GM12878 (cell line): Measurements from ENCODE around the gene EHD4. TPM values are rescaled to one million over a fixed set of nuclear protein-coding genes. Genes with fewer than 3 reads are reported as not detected.

Experiments used
- ATAC-seq: fragments of 200-7000 bp; cut with Tn5 transposase; 3 replicates; pipeline ENCODE4 v1.9.1; 2020; ENCODE audit warnings: mild to moderate bottlenecking, moderate library complexity
- BruUV-seq: library from RNA; stranded (reverse); fragments of 400-500 nt; replicated peaks from 2 replicates; lab custom pipeline; 2021; lab: Mats Ljungman, UMichigan
- CTCF ChIA-PET: fragments of 300-600 bp; sonication (Branson Sonifier 250); formaldehyde crosslinking; extraction: SDS; loops from one replicate; lab custom pipeline; 2021; ENCODE audit warnings: inconsistent platforms; lab: Yijun Ruan, JAX
- POLR2A ChIA-PET: fragments of 350-600 bp; formaldehyde crosslinking; extraction: SDS; loops from one replicate; lab custom pipeline; 2021; ENCODE audit warnings: inconsistent platforms; lab: Charles Lee
- RAD21 ChIA-PET: fragments of 300-600 bp; sonication (Branson Sonifier 250); formaldehyde crosslinking; loops from one replicate; lab custom pipeline; 2023; ENCODE audit warnings: antibody characterized with exemption; ENCODE audit not compliant: unreplicated experiment; lab: Charles Lee
- SMC1A ChIA-PET: fragments of 300-600 bp; sonication (Branson Sonifier 250); formaldehyde crosslinking; loops from one replicate; lab custom pipeline; 2023; ENCODE audit not compliant: unreplicated experiment, uncharacterized antibody; lab: Charles Lee
- DNase-seq: peaks from one replicate; pipeline ENCODE4 v3.0.0-alpha.2; 2011; ENCODE audit warnings: low read depth, low spot score
- FAIRE-seq: peaks from 3 replicates; lab custom pipeline; 2011; peaks lifted over from hg19 to GRCh38; lab: Jason Lieb, UNC
- H2AFZ ChIP-seq: 2 replicates; pipeline ENCODE4 v1.6.0; 2011; ENCODE audit warnings: low read depth, low read length, control low read depth; ENCODE audit not compliant: control insufficient read depth
- H3K27ac ChIP-seq: 2 replicates; pipeline ENCODE4 v1.5.1; 2011; ENCODE audit warnings: control low read depth; ENCODE audit not compliant: control insufficient read depth, insufficient read depth
- H3K27me3 ChIP-seq, 2 experiments: replicated peaks in 1 of 2; 2 replicates each; pipeline versions ENCODE4 v1.6.0 to v1.6.1; 2011; ENCODE audit warnings: low read length in 1 of 2; ENCODE audit not compliant: control insufficient read depth in 2 of 2, insufficient read depth in 2 of 2
- H3K36me3 ChIP-seq, 2 experiments: 2 replicates each; pipeline ENCODE4 v1.5.1; 2011; ENCODE audit warnings: low read length in 1 of 2; ENCODE audit not compliant: control insufficient read depth in 2 of 2, insufficient read depth in 2 of 2
- H3K4me1 ChIP-seq: 2 replicates; pipeline ENCODE4 v1.6.1; 2011; ENCODE audit warnings: mild to moderate bottlenecking, low read length, moderate library complexity, mixed read lengths; ENCODE audit not compliant: control insufficient read depth, insufficient read depth
- H3K4me2 ChIP-seq: 2 replicates; pipeline ENCODE4 v1.6.0; 2011; ENCODE audit warnings: control low read depth; ENCODE audit not compliant: control insufficient read depth, insufficient read depth
- H3K4me3 ChIP-seq: fragments of 200-600 bp; sonication (generic); 2 replicates; pipeline ENCODE4 v1.5.1; 2016
- H3K79me2 ChIP-seq: 2 replicates; pipeline ENCODE4 v1.6.0; 2011; ENCODE audit warnings: low read length; ENCODE audit not compliant: control insufficient read depth, insufficient read depth
- H3K9ac ChIP-seq: 2 replicates; pipeline ENCODE4 v1.8.0; 2011; ENCODE audit warnings: low read length, control low read depth, mixed read lengths; ENCODE audit not compliant: control insufficient read depth, insufficient read depth
- H3K9me3 ChIP-seq: replicated peaks from 3 replicates; pipeline ENCODE4 v1.5.1; 2011; ENCODE audit warnings: mild to moderate bottlenecking, low read length; ENCODE audit not compliant: control insufficient read depth, insufficient read depth
- H4K20me1 ChIP-seq: 2 replicates; pipeline ENCODE4 v1.6.0; 2011; ENCODE audit not compliant: control insufficient read depth, insufficient read depth
- BCLAF1 ChIP-seq: fragments of 450-650 bp; IDR thresholded peaks from 2 replicates; pipeline ENCODE4 v1.6.1; 2017; ENCODE audit warnings: antibody characterized with exemption, mild to moderate bottlenecking, moderate library complexity
- CBFB ChIP-seq: IDR thresholded peaks from 2 replicates; pipeline ENCODE4 v1.6.1; 2016; ENCODE audit warnings: antibody characterized with exemption, low read depth
- CUX1 ChIP-seq: IDR thresholded peaks from 2 replicates; pipeline ENCODE4 v1.6.1; 2012; ENCODE audit warnings: improper control_type of control experiment, low read depth, low read length; ENCODE audit not compliant: insufficient replicate concordance
- E4F1 ChIP-seq: fragments of 450-650 bp; IDR thresholded peaks from 2 replicates; pipeline ENCODE4 v1.6.1; 2018; ENCODE audit warnings: borderline replicate concordance, mild to moderate bottlenecking; ENCODE audit not compliant: partially characterized antibody
- FOXK2 ChIP-seq: fragments of 450-650 bp; IDR thresholded peaks from 2 replicates; pipeline ENCODE4 v1.6.1; 2017; ENCODE audit warnings: mild to moderate bottlenecking, moderate library complexity
- JUNB ChIP-seq: IDR thresholded peaks from 2 replicates; pipeline ENCODE4 v1.6.1; 2016; ENCODE audit warnings: antibody characterized with exemption, mild to moderate bottlenecking
- PAX5 ChIP-seq: IDR thresholded peaks from 2 replicates; pipeline ENCODE4 v1.6.1; 2011; ENCODE audit warnings: low read depth, low read length, borderline replicate concordance
- TCF3 ChIP-seq: IDR thresholded peaks from 2 replicates; pipeline ENCODE4 v1.6.1; 2012; ENCODE audit warnings: low read depth, mild to moderate bottlenecking, low read length, borderline replicate concordance; ENCODE audit not compliant: insufficient read depth
- YBX1 ChIP-seq: fragments of 450-650 bp; IDR thresholded peaks from 2 replicates; pipeline ENCODE4 v1.6.1; 2016; ENCODE audit warnings: antibody characterized with exemption
- ZBTB4 ChIP-seq: fragments of 450-650 bp; formaldehyde crosslinking; IDR thresholded peaks from 2 replicates; pipeline ENCODE4 v1.4.0; 2022; ENCODE audit warnings: mild to moderate bottlenecking, moderate library complexity
- ZNF24 ChIP-seq: fragments of 450-650 bp; IDR thresholded peaks from 2 replicates; pipeline ENCODE4 v1.6.1; 2017; ENCODE audit warnings: antibody characterized with exemption, mild to moderate bottlenecking
- WGBS: methylation state at CpG from one replicate; pipeline ENCODE4 v1.1.6; 2016; ENCODE audit warnings: low lambda C conversion rate; ENCODE audit not compliant: insufficient replicate concordance, insufficient coverage; ENCODE audit errors: missing lambda C conversion rate; 5-methylcytosine and 5-hydroxymethylcytosine counted together
- in situ Hi-C: fragments of 300-500 bp; cut with MboI; formaldehyde crosslinking; loops from 9 replicates; pipeline ENCODE4 v1.14.3; 2018; ENCODE audit warnings: mixed read lengths
- intact Hi-C: fragments of 100-400 bp; cut with micrococcal nuclease; formaldehyde crosslinking; loops from one replicate; pipeline ENCODE4 v1.14.2; 2022; ENCODE audit not compliant: unreplicated experiment
- polyA plus RNA-seq, 11 experiments: library from polyadenylated mRNA; depleted of rRNA in 4 of 11; unstranded in 6 of 11; stranded (reverse) in 5 of 11; fragments of >200 nt; fragmentation: Nextera tagmentation in 4 of 11; fragmentation: Illumina TruSeq in 1 of 11; extraction: Ambion mirVana in 4 of 11; extraction: Trizol in 1 of 11; gene quantifications; 1 replicate in 1 of 11; 2 replicates in 10 of 11; pipeline versions ENCODE4 v1.2.1 to v1.2.3, GENCODE V29; 2011 to 2016; ENCODE audit warnings: inconsistent platforms in 2 of 11, missing spikeins in 2 of 11, low read depth in 1 of 11
- total RNA-seq, 4 experiments: library from RNA; depleted of rRNA in 3 of 4; stranded (reverse); fragments of >200 nt in 3 of 4; fragmentation: Illumina TruSeq in 1 of 4; extraction: Trizol in 1 of 4; gene quantifications; 2 replicates each; pipeline versions ENCODE4 v1.2.1 to v1.2.3, GENCODE V29; 2013 to 2021

EHD4 gene
- total and polyA plus RNA-seq, 10 of the 15 experiments (the other 5 are each of a cell fraction or from before 2014, with no cell fraction given) = 4.2 to 62.9 (median 44.7) TPM

- ChIA-PET SMC1A (no interaction called here), POLR2A (no interaction called here), RAD21 (no interaction called here), CTCF (no interaction called here)
- TF ChIP-seq E4F1 (no peak), ZBTB4 (no peak), PAX5 (no peak), CBFB (no peak), FOXK2 (no peak), TCF3 (no peak), YBX1 (no peak), CUX1 (no peak), BCLAF1 (no peak), ZNF24 (no peak), JUNB (no peak)
- FAIRE-seq (no peak), DNase-seq (no peak), ATAC-seq (no peak)
- Histone ChIP-seq H3K79me2 (no peaks in the 10 kb centered on the region), H3K27me3 (no peaks in the 10 kb centered on the region; a peak in 2 of 4 replicates), H2AFZ (no peak overlapping the region), H3K27ac (no peak overlapping the region), H3K4me1 (no peaks in the 10 kb centered on the region), H3K9me3 (no peaks in the 10 kb centered on the region), H4K20me1 (no peaks in the 10 kb centered on the region), H3K4me2 (no peak overlapping the region), H3K4me3 (no peak overlapping the region), H3K36me3 (no peaks in the 10 kb centered on the region), H3K9ac (no peak overlapping the region)
- 44% methylated on average over 8 of the region's 8 CpGs for WGBS
- no TSS peak for BruUV-seq
- in situ Hi-C loops = no loop called here
- intact Hi-C loops = no loop called here
These were observed 98.6 kb downstream of the EHD4 start for GRCh38 chr15:41873711-41874110.
